Germinal center (tissue), 1 donor: ENCODE results near the gene HES1.
"Not testable (repeated sequence)": the region's sequence is repeated elsewhere in the genome, so short reads cannot be mapped to it uniquely, and the experiment has no call there.

ENCODE experiments used
- DNase-seq: peaks from one replicate; pipeline ENCODE4 v3.0.0; 2012; ENCODE audit warnings: mixed read lengths, low spot score

Gene HES1, protein sequence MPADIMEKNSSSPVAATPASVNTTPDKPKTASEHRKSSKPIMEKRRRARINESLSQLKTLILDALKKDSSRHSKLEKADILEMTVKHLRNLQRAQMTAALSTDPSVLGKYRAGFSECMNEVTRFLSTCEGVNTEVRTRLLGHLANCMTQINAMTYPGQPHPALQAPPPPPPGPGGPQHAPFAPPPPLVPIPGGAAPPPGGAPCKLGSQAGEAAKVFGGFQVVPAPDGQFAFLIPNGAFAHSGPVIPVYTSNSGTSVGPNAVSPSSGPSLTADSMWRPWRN

DNA sequence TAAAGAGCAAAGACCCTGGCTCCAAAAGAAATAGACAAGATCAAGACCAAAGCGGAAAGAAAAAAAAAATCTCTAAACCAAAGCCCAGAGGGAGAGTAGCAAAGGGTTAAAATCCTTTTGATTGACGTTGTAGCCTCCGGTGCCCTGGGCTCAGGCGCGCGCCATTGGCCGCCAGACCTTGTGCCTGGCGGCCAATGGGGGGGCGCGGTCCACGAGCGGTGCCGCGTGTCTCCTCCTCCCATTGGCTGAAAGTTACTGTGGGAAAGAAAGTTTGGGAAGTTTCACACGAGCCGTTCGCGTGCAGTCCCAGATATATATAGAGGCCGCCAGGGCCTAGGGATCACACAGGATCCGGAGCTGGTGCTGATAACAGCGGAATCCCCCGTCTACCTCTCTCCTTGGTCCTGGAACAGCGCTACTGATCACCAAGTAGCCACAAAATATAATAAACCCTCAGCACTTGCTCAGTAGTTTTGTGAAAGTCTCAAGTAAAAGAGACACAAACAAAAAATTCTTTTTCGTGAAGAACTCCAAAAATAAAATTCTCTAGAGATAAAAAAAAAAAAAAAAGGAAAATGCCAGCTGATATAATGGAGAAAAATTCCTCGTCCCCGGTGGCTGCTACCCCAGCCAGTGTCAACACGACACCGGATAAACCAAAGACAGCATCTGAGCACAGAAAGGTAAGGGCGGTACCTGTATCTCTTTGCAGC is at the start of gene HES1:
TSS of gene HES1 (plus strand) at position 343 of the 713 bp plus-strand sequence. CDS start at position 576, 233 bp downstream.
- peak; percentile 86 for DNase-seq

DNA sequence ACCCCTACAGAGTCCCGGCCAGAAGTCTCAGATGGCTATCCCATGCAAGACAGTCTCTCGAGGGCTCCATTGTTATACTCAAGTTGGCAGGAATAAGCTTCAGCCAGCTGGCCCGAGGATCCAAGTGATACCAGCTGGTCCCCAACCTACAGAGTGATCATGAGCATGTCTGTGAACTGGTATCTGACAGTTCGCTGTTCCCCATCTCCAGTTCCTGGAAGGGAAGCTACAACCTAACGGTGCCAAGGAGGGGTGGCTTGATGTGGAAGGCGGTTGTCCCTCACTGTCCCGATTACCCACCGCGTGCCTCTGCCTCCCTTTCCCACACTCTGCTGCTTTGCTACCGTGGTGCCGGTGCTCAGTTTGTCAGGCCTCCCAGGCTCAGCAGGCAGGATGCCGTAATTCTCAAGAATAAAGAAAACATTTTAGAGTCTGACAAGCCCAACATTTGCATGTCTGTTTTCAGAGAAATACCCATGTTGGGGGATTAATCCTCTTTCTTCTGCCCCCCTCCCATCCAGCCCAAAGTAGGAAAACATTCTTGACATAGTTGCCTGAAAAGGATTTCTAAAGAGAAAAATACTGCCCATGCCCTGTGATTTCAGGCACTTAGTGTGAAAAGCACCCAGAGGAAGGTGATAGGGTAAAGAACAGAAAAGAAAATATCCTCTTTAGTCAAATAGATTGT is 49.4 kb upstream of the HES1 start:
- DNase-seq, result no peak

DNA sequence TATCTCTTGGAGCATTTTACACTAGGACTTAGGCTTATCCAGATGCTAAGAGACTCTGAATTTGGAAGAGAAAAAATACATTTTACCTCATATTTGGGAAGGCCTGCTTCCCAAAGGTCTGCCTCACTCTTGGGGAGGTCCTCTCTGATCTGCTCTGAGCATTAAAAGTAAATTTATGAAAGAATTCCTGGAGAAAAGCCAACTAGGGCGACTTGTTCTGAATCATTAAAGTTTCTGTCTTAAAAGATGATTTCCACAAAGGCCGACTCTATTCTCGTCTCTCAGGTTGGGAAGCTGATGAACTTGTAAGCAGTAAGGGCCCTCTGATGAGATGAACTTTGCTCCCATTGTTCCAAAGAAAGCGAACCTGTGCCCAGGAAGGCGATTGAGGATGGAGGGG is 48.7 kb upstream of the HES1 start:
- no peak for DNase-seq

DNA sequence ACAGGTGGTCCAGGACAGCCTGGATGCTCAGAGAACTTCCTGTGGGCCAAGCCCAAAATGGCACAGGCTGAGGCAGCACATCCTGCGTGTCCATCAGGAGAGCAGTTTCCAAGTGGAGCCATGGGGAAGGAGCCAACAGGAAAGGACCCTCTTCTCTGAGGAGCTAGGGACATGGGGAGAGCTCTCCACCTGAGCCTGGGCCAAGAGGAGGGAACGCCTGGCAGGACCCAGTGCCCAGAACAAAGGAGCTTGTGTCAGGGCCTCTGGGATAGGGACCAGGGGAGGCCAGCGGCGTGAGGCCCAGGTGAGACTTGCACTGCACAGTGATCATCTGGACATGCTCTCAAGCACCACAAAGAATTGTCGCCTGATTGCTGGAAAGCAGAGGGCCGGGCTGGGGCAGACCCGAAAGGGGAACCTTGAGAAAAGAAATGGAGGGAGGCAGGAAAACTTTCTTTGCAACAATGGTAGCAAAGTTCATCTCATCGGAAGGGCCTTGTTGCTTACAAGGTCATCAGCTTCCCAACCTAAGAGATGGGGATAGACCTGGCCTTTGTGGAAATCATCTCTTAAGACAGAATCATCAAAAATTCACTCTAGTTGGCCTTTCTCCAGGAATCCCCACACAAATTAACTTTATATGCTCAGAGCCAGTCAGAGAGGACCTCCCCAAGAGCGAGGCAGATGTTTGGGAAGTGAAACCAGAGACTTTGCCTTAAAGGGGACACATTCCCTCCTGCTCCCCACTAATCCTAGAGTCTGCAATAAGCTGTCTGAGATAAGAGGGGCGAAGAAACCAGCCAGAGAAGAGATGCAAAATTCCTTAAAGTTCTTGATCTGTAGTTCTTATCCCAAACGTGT is 47.7 kb upstream of the HES1 start:
- DNase-seq, result no peak

DNA sequence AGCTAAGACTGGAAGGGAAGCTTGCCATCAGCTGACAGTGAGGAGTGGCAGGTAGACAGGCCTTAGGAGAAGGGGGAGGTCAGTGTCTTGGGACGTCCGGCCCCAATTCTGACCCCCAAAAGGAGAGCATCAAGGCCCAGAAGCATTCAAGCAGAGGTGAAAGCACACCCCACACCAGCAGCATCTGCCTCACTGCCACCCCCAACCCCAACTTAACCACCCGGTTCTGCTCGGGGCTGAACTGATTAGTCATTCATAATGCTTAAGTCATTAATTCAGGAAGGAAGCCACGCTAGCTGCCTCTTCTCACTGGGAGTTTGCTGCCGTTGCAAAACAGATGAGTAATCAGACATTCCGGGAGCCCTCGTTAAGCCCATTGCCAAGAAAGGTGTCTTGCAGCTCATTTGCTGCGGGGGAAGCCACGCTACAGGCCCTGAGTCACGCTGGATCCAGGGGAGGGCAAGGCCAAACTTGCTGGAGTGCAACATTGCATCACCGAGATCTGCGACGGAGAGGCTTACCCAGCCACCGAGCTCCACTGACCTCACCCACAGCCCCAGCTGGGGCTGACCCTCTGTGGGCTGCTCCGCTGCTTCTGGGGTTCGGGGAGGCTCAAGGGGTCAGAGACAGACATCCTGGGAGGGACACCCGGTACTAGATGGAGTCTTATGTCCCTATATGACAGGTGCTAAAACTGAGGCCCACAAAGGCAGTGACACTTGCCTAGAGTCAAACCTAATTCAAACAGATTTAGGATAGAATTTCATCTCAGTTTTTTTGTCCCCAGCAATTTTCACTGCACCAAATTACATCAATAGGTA is 46.4 kb upstream of the HES1 start:
- no peak for DNase-seq

DNA sequence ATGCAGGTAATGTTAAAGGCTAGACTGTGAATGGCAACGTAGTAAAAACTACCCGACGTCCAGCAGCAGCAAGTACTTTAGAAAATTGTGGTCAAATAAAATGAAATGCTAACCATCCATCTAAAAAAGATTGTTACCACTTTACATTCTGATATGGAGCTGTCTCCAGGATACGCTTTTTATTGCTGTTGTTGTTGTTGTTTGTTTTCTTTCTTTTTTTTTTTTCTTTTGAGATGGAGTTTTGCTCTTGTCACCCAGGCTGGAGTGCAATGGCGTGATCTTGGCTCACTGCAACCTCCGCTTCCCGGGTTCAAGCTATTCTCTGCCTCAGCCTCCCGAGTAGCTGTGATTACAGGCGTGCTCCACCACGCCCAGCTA is 45.8 kb upstream of the HES1 start:
- not testable (repeated sequence) for DNase-seq

DNA sequence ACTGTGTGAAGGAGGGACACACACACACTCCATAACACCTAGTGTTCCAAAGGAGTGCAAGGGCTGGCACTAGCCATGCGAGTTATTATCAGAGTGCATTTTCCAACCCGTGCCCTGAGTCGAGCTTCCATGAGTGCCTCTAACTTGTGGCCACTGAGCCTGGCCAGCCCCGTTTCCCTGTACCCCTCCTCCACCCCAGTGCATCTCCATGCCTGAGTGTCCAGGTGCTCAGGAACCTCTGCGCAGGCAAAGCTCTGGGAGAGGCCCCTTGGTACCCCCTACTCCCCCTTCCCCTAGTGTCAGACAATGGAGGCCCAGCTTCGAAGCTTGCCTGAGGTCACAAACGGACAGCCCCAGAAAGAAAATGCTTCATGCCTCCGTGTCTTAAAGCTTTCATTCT is 45.2 kb upstream of the HES1 start:
- DNase-seq, result no peak

DNA sequence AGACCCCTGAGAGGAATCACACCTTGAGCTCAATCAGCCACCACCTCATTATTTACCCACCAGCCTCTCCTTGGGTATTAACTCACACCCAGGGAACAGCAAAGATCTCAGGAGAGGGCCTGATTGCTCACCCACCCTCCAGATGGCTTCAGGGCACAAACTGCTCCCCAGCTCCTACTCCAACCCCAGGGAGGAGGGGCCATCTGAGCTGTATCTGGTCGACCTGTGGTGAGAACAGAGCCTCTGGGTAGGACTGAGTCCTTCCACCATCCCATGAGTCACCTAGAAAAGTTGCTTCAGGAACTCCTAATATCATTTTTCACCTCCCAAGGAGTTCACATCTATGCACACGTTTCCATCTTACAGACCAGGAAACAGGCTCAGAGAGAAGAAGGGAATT is 44.8 kb upstream of the HES1 start:
- no peak for DNase-seq

DNA sequence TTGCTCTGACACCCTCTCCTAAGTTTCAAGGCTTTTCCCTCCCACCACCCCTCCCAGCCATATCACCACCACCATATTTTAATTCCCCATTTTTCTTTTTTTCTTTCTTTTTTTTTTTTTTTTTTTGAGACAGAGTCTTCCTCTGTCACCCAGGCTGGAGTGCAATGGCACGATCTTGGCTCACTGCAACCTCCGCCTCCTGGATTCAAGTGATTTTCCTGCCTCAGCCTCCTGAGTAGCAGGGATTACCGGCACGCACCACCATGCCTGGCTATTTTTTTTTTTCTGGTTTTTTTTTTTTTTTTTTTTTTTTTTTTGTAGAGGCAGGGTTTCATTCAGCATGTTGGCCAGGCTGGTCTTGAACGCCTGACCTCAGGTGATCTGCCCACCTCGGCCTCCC is 44.1 kb upstream of the HES1 start:
- not testable (repeated sequence) for DNase-seq

DNA sequence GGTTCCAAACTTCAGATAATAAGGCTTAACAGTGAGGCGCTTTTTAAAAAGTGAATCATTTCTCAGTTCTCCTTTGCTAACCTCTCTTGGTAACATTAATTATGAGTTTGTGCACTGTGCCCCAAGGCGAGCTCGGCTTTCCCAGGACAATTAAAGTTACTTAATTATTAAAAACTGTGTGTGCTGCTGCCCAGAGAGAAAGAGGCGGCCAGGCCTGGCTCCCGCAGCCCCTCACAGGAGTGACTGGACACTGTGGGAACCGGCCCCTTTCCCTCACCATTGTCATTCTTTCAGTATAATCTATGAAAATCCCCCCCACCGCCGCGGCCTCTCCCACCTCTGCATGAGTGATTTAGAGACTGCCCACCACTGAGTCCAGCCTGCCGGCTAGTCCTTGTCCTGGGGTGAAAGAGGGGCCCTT is 43.1 kb upstream of the HES1 start:
- DNase-seq, result no peak

DNA sequence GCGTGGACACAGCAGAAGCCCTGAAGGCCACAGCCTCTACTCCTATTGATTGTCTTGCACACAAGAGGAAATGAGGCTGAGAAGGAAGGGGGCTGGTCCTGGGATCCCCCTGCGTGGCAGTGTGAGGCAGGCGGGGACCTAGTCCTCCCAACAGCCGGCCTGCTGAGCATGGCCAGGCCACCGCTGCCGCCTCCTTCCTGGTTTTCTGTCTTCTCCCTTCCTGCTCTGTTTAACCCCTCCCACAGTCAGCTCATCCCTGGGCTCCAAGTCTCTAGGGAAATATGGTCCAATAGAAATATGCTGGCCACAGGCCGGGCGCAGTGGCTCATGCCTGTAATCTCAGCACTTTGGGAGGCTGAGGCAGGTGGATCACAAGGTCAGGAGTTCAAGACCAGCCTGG is 42.1 kb upstream of the HES1 start:
- no peak for DNase-seq

DNA sequence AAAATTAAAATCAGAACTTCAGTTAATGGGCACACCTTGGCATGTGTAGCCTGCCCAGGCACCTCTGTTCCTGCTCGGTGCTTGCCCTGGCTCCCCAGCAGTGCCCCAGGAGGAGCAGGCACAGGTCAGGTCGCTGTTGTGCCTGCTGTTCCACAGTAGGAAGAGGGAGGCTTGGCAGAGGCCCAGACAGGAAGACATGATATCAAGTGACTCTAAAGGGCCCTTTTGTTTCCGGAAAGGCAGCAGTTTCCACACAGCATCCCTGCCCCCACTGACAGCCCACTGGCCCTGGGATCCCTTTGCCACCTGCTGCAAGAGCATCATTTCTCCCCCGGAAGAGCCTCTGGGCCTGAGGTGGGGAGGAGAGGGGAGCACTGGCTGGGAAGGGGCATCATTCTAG is 40.5 kb upstream of the HES1 start:
- DNase-seq, result no peak

DNA sequence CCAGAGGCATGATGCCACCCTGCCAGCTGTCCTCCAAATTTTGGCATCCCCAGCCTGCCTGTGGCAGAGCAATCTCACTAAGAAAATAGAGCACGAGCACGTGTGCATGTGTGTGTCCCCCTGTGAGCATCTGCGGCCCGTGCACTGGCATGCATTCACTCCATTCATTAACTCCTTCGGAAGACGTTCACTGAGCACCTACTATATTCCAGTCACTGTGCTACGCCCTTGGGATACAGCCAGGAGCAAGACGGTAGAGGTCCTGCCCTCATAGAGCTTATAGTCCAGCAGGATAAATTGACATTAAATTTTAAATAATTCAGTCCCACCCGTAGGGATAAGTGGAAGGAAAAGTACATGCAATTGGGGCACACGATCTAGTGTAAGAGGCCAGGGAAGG is 40.0 kb upstream of the HES1 start:
- no peak for DNase-seq

DNA sequence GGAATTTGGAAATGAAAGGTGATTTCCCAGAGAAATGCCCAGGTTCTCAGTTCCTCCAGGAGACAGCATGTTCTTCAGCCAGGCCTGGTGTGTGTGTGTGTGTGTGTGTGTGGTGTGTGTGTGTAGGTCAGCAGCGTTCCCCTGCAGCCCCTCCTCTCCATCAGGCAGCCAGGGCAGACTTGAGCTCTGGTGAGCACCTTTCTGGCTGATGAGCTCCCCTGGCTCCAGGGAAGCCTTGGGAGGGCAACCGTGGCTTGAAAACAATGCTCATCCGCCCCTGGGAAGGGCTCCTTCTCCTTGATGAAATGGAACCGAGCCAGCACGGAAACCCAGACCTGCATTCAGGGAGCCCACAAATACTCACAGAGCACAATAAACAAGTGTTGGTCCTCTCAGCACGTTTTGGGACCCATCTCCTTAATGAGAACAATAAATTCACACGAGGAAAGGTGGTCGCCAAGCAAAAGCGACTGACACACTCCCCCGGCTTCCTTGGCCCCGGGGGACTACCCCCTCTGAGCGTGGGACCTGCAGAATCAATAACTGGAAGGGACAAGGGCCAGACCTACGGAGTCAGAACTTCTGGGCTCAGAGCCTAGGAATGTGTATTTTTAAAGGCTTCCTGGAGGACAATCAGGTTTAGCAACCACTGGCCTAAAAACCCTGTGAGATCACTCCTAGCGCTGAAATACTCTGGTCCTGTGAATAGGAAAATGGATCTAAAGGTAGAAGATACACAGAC is 38.6 kb upstream of the HES1 start:
- DNase-seq, result no peak

DNA sequence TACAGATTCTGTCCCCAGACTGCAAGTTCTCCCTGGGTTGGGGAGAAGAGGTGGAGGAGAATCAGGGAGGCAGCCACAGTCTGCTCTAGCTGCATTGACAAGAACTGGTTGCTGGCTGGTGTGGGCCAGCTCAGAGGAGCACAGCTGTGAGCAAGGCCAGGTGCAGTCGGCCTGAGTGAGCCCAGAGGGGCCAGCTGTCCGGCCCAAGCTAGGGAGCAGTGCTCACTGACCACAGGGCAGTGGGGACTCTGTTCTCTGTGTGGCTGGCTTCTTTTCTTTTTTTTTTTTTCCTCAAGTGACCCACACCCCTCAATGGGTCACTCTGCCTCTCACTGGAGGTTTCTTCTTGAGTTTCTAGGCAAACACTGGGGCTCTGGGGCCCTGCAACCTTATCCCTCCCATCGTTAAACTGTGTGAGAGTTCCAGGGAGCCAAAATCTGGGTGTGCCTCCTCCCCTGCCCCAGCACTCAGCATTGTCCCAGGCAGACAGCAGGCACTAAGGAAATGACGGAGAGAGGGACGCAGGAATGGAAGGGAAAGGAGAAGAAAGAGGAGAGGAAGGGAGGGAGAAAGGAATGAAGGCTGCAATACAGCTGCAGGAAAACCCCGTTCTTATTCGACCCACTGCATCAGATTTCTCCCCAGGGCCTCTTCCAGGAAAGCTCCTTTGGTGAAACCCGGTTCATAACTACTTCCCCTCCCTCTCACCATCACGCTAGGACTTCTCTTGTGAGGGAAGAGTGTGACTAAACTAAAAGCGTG is 37.7 kb upstream of the HES1 start:
- no peak for DNase-seq

DNA sequence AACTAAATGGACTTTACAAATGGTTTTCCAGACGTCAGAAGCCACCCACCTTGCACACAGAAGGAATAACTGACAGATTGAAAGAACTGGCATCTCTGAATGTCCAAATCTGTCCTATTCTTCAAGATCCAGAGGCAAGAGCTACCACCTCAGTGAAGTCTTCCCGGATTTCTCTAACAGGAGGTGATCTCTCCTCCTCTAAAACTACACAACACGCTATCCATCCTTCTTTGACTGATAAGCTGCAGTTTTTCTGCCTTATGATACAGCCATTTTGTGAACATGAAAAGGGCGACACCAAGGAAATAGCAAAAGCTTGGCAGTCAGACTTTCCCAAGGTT is 37.1 kb upstream of the HES1 start:
- DNase-seq, result no peak

DNA sequence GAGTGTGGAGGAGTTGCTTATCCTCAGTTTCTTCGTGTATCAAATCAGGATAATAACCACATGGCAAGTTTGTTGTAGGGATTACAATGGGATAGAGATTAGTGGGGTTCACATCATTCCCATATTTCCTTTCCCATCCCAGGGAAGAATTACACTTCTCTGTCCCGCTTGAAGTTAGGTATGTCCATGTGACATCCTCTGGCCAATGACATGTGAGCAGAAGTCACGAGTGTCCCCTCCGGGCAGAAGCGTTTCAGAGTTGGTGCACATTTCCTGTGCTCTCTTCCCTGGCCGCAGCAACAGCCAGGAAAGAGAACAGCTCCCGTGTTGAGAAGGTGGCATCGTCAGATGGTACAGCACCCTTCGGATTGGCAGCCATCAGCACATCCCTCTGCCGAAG is 36.7 kb upstream of the HES1 start:
- DNase-seq, result no peak

DNA sequence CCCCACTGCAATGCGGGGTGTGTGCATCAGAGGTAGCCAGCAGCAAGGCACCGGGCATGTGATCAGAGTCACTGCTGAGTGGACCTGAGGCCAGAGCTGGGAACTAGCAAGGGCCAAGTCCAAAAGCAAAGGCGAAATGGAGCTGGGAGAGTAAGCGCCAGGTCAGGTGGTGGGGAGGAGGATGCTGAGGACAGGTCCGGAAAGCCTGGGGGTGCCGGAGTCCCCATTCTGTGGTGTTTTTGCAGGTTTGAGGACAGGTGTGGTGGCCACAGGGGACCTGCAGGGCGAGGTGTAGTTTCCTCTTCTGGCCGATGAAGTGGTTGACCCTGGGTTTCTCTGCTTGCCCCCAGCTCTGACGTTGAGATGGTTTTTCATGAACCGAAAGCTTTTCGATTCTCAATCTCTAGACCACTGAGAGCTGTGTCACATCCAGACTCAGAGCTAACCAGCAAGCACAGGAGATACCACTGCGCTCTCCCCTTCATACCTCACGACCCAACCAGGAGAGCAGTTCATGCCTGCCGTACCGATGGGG is 35.0 kb upstream of the HES1 start:
- no peak for DNase-seq

DNA sequence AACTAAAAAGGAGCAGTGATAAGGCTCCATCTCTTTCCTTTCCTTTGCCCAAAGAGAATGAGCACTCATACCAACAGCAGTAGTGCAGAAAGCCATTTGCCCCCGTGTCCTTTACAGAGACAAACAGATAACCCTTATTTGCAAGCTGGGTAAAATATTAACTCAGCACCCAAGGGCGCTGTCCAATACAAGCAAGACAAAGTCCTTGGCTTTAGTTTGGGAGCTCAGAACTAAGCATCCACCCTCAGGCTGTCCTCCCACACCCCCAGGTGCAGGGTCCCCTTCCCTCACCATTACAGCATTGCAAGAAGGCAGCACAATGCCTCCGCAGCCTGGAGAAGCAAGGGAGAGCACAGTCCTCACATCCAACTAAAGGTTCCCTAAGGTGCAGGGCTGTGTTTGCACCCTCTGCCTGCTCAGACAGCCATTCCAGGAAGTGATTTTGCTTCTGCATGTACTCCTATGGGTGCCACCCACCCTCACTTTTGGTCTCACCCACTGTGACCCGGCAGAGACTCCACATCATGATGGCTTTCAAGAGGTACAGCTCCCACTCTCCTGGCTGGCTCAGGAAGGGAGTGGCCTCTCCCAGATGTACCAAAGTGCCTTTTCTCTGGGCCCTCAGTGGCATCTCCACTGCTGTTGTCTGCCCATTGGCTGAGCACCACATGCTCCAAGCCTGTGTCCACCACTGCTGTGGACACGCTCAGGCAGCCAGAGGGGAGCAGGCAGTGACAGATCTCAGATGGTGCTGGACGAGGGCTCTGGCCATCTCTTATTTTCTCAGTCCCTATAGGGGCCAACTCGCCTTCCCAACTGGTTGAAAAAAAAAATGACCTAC is 34.1 kb upstream of the HES1 start:
- no peak for DNase-seq
